SK-N-SH treated with all-trans-retinoic acid at 6 μM for 48 hours (cell line): ENCODE measurements around the gene ANKFN1.

Experiments used
- ATAC-seq: fragments of 200-7000 bp; cut with Tn5 transposase; 3 replicates; pipeline ENCODE4 v1.9.1; 2020; ENCODE audit warnings: mild to moderate bottlenecking, moderate library complexity
- ARNTL ChIP-seq: fragments of 450-650 bp; formaldehyde crosslinking; IDR thresholded peaks from 2 replicates; pipeline ENCODE4 v1.5.0; 2020; ENCODE audit warnings: low read depth, mild to moderate bottlenecking, moderate library complexity, borderline replicate concordance
- BACH2 ChIP-seq: fragments of 250-450 bp; sonication (Bioruptor Pico); IDR thresholded peaks from 2 replicates; pipeline ENCODE4 v1.9.0; 2021; ENCODE audit warnings: mild to moderate bottlenecking, borderline replicate concordance
- CSDC2 ChIP-seq: fragments of 250-450 bp; sonication (Bioruptor Pico); IDR thresholded peaks from 2 replicates; pipeline ENCODE4 v1.5.0; 2020; ENCODE audit warnings: mild to moderate bottlenecking, moderate library complexity
- CSRNP3 ChIP-seq: fragments of 250-450 bp; sonication (Bioruptor Pico); IDR thresholded peaks from 2 replicates; pipeline ENCODE4 v1.5.1; 2021; ENCODE audit warnings: mild to moderate bottlenecking, moderate library complexity
- ESRRG ChIP-seq: fragments of 250-450 bp; sonication (Bioruptor Pico); IDR thresholded peaks from 2 replicates; pipeline ENCODE4 v1.6.1; 2021; ENCODE audit warnings: mild to moderate bottlenecking
- GLIS3 ChIP-seq: fragments of 250-450 bp; sonication (Bioruptor Pico); IDR thresholded peaks from 2 replicates; pipeline ENCODE4 v1.5.0; 2020; ENCODE audit warnings: mild to moderate bottlenecking, moderate library complexity
- ISL1 ChIP-seq: fragments of 250-450 bp; sonication (Bioruptor Pico); IDR thresholded peaks from 2 replicates; pipeline ENCODE4 v2.1.2; 2022; ENCODE audit warnings: mild to moderate bottlenecking, moderate library complexity
- OSR1 ChIP-seq: fragments of 250-450 bp; sonication (Bioruptor Pico); IDR thresholded peaks from 2 replicates; pipeline ENCODE4 v1.8.0; 2022; ENCODE audit warnings: moderate library complexity, mild to moderate bottlenecking, inconsistent platforms
- POU6F1 ChIP-seq: fragments of 250-450 bp; sonication (Bioruptor Pico); IDR thresholded peaks from 2 replicates; pipeline ENCODE4 v1.8.0; 2021; ENCODE audit warnings: low read depth, mild to moderate bottlenecking, moderate library complexity, borderline replicate concordance
- PPARA ChIP-seq: fragments of 250-450 bp; sonication (Bioruptor Pico); IDR thresholded peaks from 2 replicates; pipeline ENCODE4 v1.5.0; 2020; ENCODE audit warnings: mild to moderate bottlenecking, borderline replicate concordance
- RARB ChIP-seq: fragments of 250-450 bp; sonication (Bioruptor Pico); IDR thresholded peaks from 2 replicates; pipeline ENCODE4 v1.8.0; 2021; ENCODE audit warnings: mild to moderate bottlenecking, moderate library complexity
- TCF4 ChIP-seq: fragments of 250-450 bp; sonication (Bioruptor Pico); IDR thresholded peaks from 2 replicates; pipeline ENCODE4 v1.8.0; 2021; ENCODE audit warnings: mild to moderate bottlenecking, moderate library complexity, borderline replicate concordance
- TOX ChIP-seq: fragments of 250-450 bp; sonication (Bioruptor Pico); IDR thresholded peaks from 2 replicates; pipeline ENCODE4 v1.8.0; 2021; ENCODE audit warnings: mild to moderate bottlenecking, moderate library complexity, borderline replicate concordance
- TSHZ2 ChIP-seq: fragments of 250-450 bp; sonication (Bioruptor Pico); IDR thresholded peaks from 2 replicates; pipeline ENCODE4 v1.5.0; 2020; ENCODE audit warnings: mild to moderate bottlenecking, moderate library complexity
- ZFP3 ChIP-seq: fragments of 250-450 bp; sonication (Bioruptor Pico); IDR thresholded peaks from 2 replicates; pipeline ENCODE4 v1.5.0; 2020; ENCODE audit warnings: mild to moderate bottlenecking, moderate library complexity
- ZFP30 ChIP-seq: fragments of 450-650 bp; formaldehyde crosslinking; IDR thresholded peaks from 2 replicates; pipeline ENCODE4 v1.5.0; 2022; ENCODE audit warnings: mild to moderate bottlenecking, moderate library complexity
- ZNF565 ChIP-seq: fragments of 450-650 bp; formaldehyde crosslinking; conservative IDR thresholded peaks from 2 replicates; pipeline ENCODE4 v1.5.0; 2020; ENCODE audit warnings: low read depth, mild to moderate bottlenecking, moderate library complexity
- ZNF70 ChIP-seq: fragments of 450-650 bp; formaldehyde crosslinking; IDR thresholded peaks from 2 replicates; pipeline ENCODE4 v1.5.0; 2020; ENCODE audit warnings: mild to moderate bottlenecking, moderate library complexity
- TF ChIP-seq, protein P1 (sequence below): fragments of 250-450 bp; sonication (Bioruptor Pico); IDR thresholded peaks from 2 replicates; pipeline ENCODE4 v1.5.1; 2020; ENCODE audit warnings: low read depth, mild to moderate bottlenecking, moderate library complexity
- TF ChIP-seq, protein P2 (sequence below): fragments of 250-450 bp; sonication (Bioruptor Pico); IDR thresholded peaks from 2 replicates; pipeline ENCODE4 v1.8.0; 2020; ENCODE audit warnings: mild to moderate bottlenecking, moderate library complexity, borderline replicate concordance

Gene ANKFN1

DNA sequence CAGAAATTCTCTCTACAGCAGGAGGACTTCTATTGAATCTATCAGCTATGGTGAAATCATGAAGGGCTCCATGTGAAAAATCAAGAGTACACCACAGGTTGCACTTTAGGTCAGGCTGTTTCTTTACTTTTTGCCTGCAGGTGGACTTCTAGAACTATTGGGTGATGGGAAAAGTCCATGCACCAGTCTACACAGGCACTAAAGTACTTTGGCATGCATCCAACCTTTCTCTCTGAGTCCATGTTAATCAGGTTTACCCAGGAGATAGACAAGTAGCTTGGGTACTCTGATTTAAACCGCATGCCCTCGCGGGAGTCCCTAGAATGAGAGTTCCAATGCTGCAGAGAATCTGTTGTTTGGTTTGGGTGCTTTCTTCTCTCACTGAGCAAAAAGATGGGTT is 9.1 kb upstream of the ANKFN1 start:
- TF ChIP-seq, protein P1, sequence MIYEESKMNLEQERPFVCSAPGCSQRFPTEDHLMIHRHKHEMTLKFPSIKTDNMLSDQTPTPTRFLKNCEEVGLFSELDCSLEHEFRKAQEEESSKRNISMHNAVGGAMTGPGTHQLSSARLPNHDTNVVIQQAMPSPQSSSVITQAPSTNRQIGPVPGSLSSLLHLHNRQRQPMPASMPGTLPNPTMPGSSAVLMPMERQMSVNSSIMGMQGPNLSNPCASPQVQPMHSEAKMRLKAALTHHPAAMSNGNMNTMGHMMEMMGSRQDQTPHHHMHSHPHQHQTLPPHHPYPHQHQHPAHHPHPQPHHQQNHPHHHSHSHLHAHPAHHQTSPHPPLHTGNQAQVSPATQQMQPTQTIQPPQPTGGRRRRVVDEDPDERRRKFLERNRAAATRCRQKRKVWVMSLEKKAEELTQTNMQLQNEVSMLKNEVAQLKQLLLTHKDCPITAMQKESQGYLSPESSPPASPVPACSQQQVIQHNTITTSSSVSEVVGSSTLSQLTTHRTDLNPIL (CRISPR knock-in tag): no peak
- TF ChIP-seq RARB (CRISPR knock-in tag) (no peak), BACH2 (CRISPR knock-in tag) (no peak), CSDC2 (CRISPR knock-in tag) (no peak), ISL1 (no peak), OSR1 (no peak), TOX (CRISPR knock-in tag) (no peak), ARNTL (CRISPR knock-in tag) (no peak), GLIS3 (CRISPR knock-in tag) (no peak), ZFP3 (CRISPR knock-in tag) (no peak), CSRNP3 (CRISPR knock-in tag) (no peak), ZNF70 (CRISPR knock-in tag) (no peak), POU6F1 (CRISPR knock-in tag) (no peak), ZNF565 (no peak), TCF4 (CRISPR knock-in tag) (no peak), PPARA (CRISPR knock-in tag) (no peak), ZFP30 (CRISPR knock-in tag) (no peak)
- TF ChIP-seq, protein P2, sequence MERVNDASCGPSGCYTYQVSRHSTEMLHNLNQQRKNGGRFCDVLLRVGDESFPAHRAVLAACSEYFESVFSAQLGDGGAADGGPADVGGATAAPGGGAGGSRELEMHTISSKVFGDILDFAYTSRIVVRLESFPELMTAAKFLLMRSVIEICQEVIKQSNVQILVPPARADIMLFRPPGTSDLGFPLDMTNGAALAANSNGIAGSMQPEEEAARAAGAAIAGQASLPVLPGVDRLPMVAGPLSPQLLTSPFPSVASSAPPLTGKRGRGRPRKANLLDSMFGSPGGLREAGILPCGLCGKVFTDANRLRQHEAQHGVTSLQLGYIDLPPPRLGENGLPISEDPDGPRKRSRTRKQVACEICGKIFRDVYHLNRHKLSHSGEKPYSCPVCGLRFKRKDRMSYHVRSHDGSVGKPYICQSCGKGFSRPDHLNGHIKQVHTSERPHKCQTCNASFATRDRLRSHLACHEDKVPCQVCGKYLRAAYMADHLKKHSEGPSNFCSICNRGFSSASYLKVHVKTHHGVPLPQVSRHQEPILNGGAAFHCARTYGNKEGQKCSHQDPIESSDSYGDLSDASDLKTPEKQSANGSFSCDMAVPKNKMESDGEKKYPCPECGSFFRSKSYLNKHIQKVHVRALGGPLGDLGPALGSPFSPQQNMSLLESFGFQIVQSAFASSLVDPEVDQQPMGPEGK (CRISPR knock-in tag): no peak
- TF ChIP-seq, all 23 proteins: peak for 0
- no peak for ATAC-seq

GRCh38 chr17:56146534-56146933 is 6.7 kb upstream of the ANKFN1 start:
- TF ChIP-seq CSRNP3 (CRISPR knock-in tag) (no peak), POU6F1 (CRISPR knock-in tag) (no peak), PPARA (CRISPR knock-in tag) (no peak), ZNF565 (no peak), ESRRG (CRISPR knock-in tag) (no peak), ZFP30 (CRISPR knock-in tag) (no peak), ISL1 (no peak), TSHZ2 (no peak), ZNF70 (CRISPR knock-in tag) (no peak), CSDC2 (CRISPR knock-in tag) (no peak), OSR1 (no peak), ZFP3 (CRISPR knock-in tag) (no peak), BACH2 (CRISPR knock-in tag) (no peak)
- TF ChIP-seq, protein P1 (CRISPR knock-in tag): no peak
- TF ChIP-seq, all 23 proteins: peak for 0
- ATAC-seq: no peak
